H1 (cell line): ENCODE data around the gene MYO1D. TPM values are rescaled to one million over a fixed set of nuclear protein-coding genes. Genes with fewer than 3 reads are reported as not detected.

Experiments
- CTCF ChIA-PET: fragments of 300-600 bp; sonication (Branson Sonifier 250); formaldehyde crosslinking; loops from one replicate; lab custom pipeline; 2021; ENCODE audit not compliant: partially characterized antibody; lab: Charles Lee
- POLR2A ChIA-PET: fragments of 300-600 bp; sonication (Branson Sonifier 250); formaldehyde crosslinking; loops from one replicate; lab custom pipeline; 2021; ENCODE audit warnings: inconsistent platforms; ENCODE audit not compliant: partially characterized antibody; lab: Charles Lee
- DNase-seq, 2 experiments: peaks; one replicate each; pipeline versions ENCODE4 v3.0.0 to v3.0.0-alpha.2; 2010 to 2022; ENCODE audit warnings: low spot score in 2 of 2, low read depth in 1 of 2, mixed read lengths in 1 of 2
- FAIRE-seq: peaks from 2 replicates; lab custom pipeline; 2011; peaks lifted over from hg19 to GRCh38; lab: Jason Lieb, UNC
- H2AFZ ChIP-seq: 2 replicates; pipeline ENCODE4 v1.8.1; 2012; ENCODE audit warnings: low read length, inconsistent platforms
- H2AK5ac ChIP-seq: 2 replicates; pipeline ENCODE4 v1.6.1; 2013; ENCODE audit warnings: low read depth, low read length
- H2BK120ac ChIP-seq: replicated peaks from 2 replicates; pipeline ENCODE3; 2013; ENCODE audit warnings: low read depth, low read length, inconsistent platforms
- H2BK12ac ChIP-seq: 2 replicates; pipeline ENCODE4 v1.6.1; 2013; ENCODE audit warnings: low read depth, low read length
- H2BK15ac ChIP-seq: 2 replicates; pipeline ENCODE4 v1.6.1; 2013; ENCODE audit warnings: low read length
- H2BK20ac ChIP-seq: 2 replicates; pipeline ENCODE4 v1.6.1; 2013; ENCODE audit warnings: low read length
- H2BK5ac ChIP-seq: 2 replicates; pipeline ENCODE4 v1.6.1; 2013; ENCODE audit warnings: low read depth, low read length
- H3K14ac ChIP-seq: 2 replicates; pipeline ENCODE4 v1.6.1; 2013; ENCODE audit warnings: inconsistent platforms; ENCODE audit not compliant: insufficient read length
- H3K18ac ChIP-seq: 2 replicates; pipeline ENCODE4 v1.6.1; 2013; ENCODE audit warnings: low read length; ENCODE audit errors: extremely low read depth
- H3K23ac ChIP-seq: 2 replicates; pipeline ENCODE4 v1.6.1; 2013; ENCODE audit warnings: inconsistent platforms; ENCODE audit not compliant: insufficient read length
- H3K23me2 ChIP-seq: 2 replicates; pipeline ENCODE4 v1.6.1; 2013; ENCODE audit warnings: low read depth, low read length
- H3K27ac ChIP-seq: 2 replicates; pipeline ENCODE4 v1.6.1; 2011; ENCODE audit warnings: low read depth, low read length, inconsistent platforms
- H3K27me3 ChIP-seq, 4 experiments: replicated peaks in 1 of 4; 1 replicate in 1 of 4; 2 replicates in 3 of 4; pipeline versions ENCODE4 v1.6.1 to v1.8.1; 2011 to 2013; ENCODE audit warnings: low read length in 3 of 4, mild to moderate bottlenecking in 3 of 4, inconsistent platforms in 2 of 4, mixed read lengths in 2 of 4, moderate library complexity in 1 of 4; ENCODE audit not compliant: control insufficient read depth in 3 of 4, insufficient read depth in 3 of 4; ENCODE audit errors: extremely low read depth in 1 of 4
- H3K36me3 ChIP-seq, 4 experiments: 2 replicates each; pipeline versions ENCODE4 v1.6.1 to v1.8.1; 2011 to 2013; ENCODE audit warnings: mild to moderate bottlenecking in 4 of 4, low read length in 3 of 4, moderate library complexity in 2 of 4, control low read depth in 1 of 4, inconsistent platforms in 1 of 4; ENCODE audit not compliant: insufficient read depth in 4 of 4, control insufficient read depth in 2 of 4
- H3K4ac ChIP-seq: replicated peaks from 2 replicates; pipeline ENCODE3; 2013; ENCODE audit warnings: low read length, low read depth, mixed read lengths, inconsistent platforms; ENCODE audit not compliant: insufficient read length
- H3K4me1 ChIP-seq, 4 experiments: replicated peaks in 1 of 4; 1 replicate in 1 of 4; 2 replicates in 3 of 4; pipeline versions ENCODE4 v1.6.1 to v1.8.1; 2011 to 2013; ENCODE audit warnings: low read length in 3 of 4, inconsistent platforms in 2 of 4, mixed read lengths in 1 of 4; ENCODE audit not compliant: insufficient read depth in 4 of 4, control insufficient read depth in 3 of 4
- H3K4me2 ChIP-seq, 2 experiments: 2 replicates each; pipeline versions ENCODE4 v1.6.1 to v1.8.1; 2011 to 2013; ENCODE audit warnings: low read depth in 2 of 2, low read length in 2 of 2, control low read depth in 1 of 2, inconsistent platforms in 1 of 2, mild to moderate bottlenecking in 1 of 2; ENCODE audit not compliant: insufficient read depth in 1 of 2
- H3K4me3 ChIP-seq, 4 experiments: fragments of 200-600, 300-600 bp in 1 of 4; sonication (generic), shearing (Covaris generic), sonication (Bioruptor Twin) in 1 of 4; 2 replicates each; pipeline versions ENCODE4 v1.5.1 to v1.8.1; 2011 to 2016; ENCODE audit warnings: low read length in 4 of 4, low read depth in 3 of 4, control low read depth in 2 of 4, inconsistent platforms in 2 of 4, mild to moderate bottlenecking in 2 of 4, mixed read lengths in 1 of 4, moderate library complexity in 1 of 4; ENCODE audit not compliant: insufficient read depth in 2 of 4; ENCODE audit errors: extremely low read depth in 1 of 4
- H3K56ac ChIP-seq: replicated peaks from 2 replicates; pipeline ENCODE3; 2013; ENCODE audit warnings: low read depth, mild to moderate bottlenecking, mixed read lengths, low read length, inconsistent platforms; ENCODE audit not compliant: insufficient read length
- H3K79me1 ChIP-seq: 2 replicates; pipeline ENCODE4 v1.6.1; 2013; ENCODE audit warnings: low read depth, low read length, control low read depth
- H3K79me2 ChIP-seq, 2 experiments: 2 replicates each; pipeline versions ENCODE4 v1.6.1 to v1.8.1; 2012 to 2013; ENCODE audit warnings: low read length in 2 of 2, mild to moderate bottlenecking in 2 of 2, inconsistent platforms in 1 of 2; ENCODE audit not compliant: insufficient read depth in 2 of 2, control insufficient read depth in 1 of 2
- H3K9ac ChIP-seq, 4 experiments: replicated peaks in 1 of 4; 1 replicate in 1 of 4; 2 replicates in 3 of 4; pipeline versions ENCODE4 v1.6.1 to v1.8.1; 2011 to 2013; ENCODE audit warnings: low read depth in 3 of 4, low read length in 3 of 4, control low read depth in 2 of 4, mild to moderate bottlenecking in 2 of 4, moderate library complexity in 2 of 4, inconsistent platforms in 1 of 4; ENCODE audit errors: extremely low read depth in 1 of 4
- H3K9me3 ChIP-seq, 2 experiments: 2 replicates each; pipeline versions ENCODE4 v1.6.1 to v1.8.1; 2012 to 2013; ENCODE audit warnings: mild to moderate bottlenecking in 2 of 2, moderate library complexity in 2 of 2, control low read depth in 1 of 2, inconsistent platforms in 1 of 2, low read depth in 1 of 2, low read length in 1 of 2, mixed read lengths in 1 of 2; ENCODE audit not compliant: insufficient read depth in 2 of 2
- H4K20me1 ChIP-seq, 2 experiments: replicated peaks in 1 of 2; 2 replicates each; pipeline versions ENCODE3 to v1.8.1; 2011 to 2013; ENCODE audit warnings: inconsistent platforms in 2 of 2, low read length in 2 of 2, mild to moderate bottlenecking in 1 of 2; ENCODE audit not compliant: insufficient read depth in 2 of 2, control insufficient read depth in 1 of 2
- H4K5ac ChIP-seq: 2 replicates; pipeline ENCODE4 v1.6.1; 2013; ENCODE audit warnings: low read length, low read depth, mixed read lengths, inconsistent platforms; ENCODE audit not compliant: insufficient read length
- H4K8ac ChIP-seq: 2 replicates; pipeline ENCODE4 v1.8.0; 2013; ENCODE audit warnings: mild to moderate bottlenecking, moderate library complexity, low read length, inconsistent platforms; ENCODE audit not compliant: insufficient read depth; ENCODE audit errors: extremely low read depth
- H4K91ac ChIP-seq: replicated peaks from 2 replicates; pipeline ENCODE3; 2013; ENCODE audit warnings: low read length, mixed read lengths, inconsistent platforms; ENCODE audit not compliant: insufficient read length
- POLR2A ChIP-seq, 2 experiments: IDR thresholded peaks; 1 replicate in 1 of 2; 2 replicates in 1 of 2; pipeline ENCODE4 v1.6.1; 2011; ENCODE audit warnings: low read depth in 2 of 2, low read length in 2 of 2, mild to moderate bottlenecking in 2 of 2; ENCODE audit errors: control extremely low read depth in 1 of 2
- POU5F1 ChIP-seq: IDR thresholded peaks from 2 replicates; pipeline ENCODE4 v1.6.1; 2011; ENCODE audit warnings: low read depth, mild to moderate bottlenecking, low read length, moderate library complexity
- SUZ12 ChIP-seq: fragments of 200-600 bp; sonication (generic); IDR thresholded peaks from 2 replicates; pipeline ENCODE4 v1.6.1; 2012; ENCODE audit warnings: mild to moderate bottlenecking, inconsistent platforms, low read length, moderate library complexity, mixed read lengths
- TAF1 ChIP-seq: IDR thresholded peaks from 2 replicates; pipeline ENCODE4 v1.6.1; 2011; ENCODE audit warnings: mild to moderate bottlenecking, low read depth, low read length
- WGBS, 2 experiments: shearing (Covaris generic) in 1 of 2; methylation state at CpG; one replicate each; pipeline versions ENCODE4 v1.1.6 to v1.1.7; 2013 to 2015; ENCODE audit warnings: low lambda C conversion rate in 2 of 2, mixed read lengths in 2 of 2, inconsistent platforms in 1 of 2, low coverage in 1 of 2, missing lambda C conversion rate in 1 of 2; ENCODE audit not compliant: insufficient replicate concordance in 2 of 2, insufficient coverage in 1 of 2, insufficient read length in 1 of 2; ENCODE audit errors: extremely low coverage in 1 of 2, missing lambda C conversion rate in 1 of 2; 5-methylcytosine and 5-hydroxymethylcytosine counted together
- polyA plus RNA-seq, 7 experiments: library from polyadenylated mRNA; depleted of rRNA in 3 of 7; stranded (reverse) in 5 of 7; unstranded in 2 of 7; fragments of >200 nt in 5 of 7; fragments of 200-250 nt in 2 of 7; gene quantifications; 1 replicate in 5 of 7; 2 replicates in 1 of 7; 4 replicates in 1 of 7; pipeline versions ENCODE4 v1.2.1 to v1.2.3, GENCODE V29; 2011 to 2013; ENCODE audit warnings: missing spikeins in 2 of 7, mixed read lengths in 2 of 7
- total RNA-seq: library from RNA; stranded (reverse); fragmentation: NEBNext Ultra II Directional; extraction: Animal tissue kit (Norgen Biotek cat#: 25700); gene quantifications from 2 replicates; pipeline ENCODE4 v1.2.1, GENCODE V29; 2021

MYO1D gene
- total and polyA plus RNA-seq, 2 of the 8 experiments (the other 6 are each of a cell fraction or from before 2014, with no cell fraction given), result 6.5 to 25.4 TPM

DNA sequence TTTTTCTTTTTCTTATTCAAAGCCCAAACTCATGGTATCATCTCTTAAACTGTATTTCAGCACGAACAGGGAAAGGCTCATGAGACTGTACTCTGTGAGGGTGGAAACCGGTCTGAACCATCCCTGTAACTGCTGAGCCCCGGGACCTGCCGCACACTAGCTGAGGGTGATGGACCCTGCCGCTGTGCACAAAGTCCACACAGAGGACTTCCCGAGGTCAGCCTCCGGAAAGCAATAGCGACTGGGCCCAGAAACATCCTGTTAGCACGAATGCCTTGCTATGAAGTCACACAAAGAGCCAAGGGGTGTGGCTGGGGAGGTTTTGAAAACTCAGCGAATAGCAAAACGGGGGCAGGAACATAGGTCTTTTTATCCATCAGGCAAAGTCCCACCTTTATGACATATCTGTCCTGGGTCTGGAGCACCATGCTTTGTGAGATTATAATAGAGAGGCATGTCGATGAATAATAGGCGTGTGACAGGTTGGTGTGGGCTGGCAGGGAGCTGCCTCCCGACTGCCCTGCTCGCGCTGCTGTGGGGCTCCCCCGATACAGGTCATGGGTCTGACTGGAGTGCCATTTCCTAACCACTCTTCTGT is 356.7 kb downstream of the MYO1D start:
- no peaks in the 10 kb centered on the region; a peak in 2 of 7 replicates for H3K27me3 ChIP-seq
- peak overlapping the region; percentile 22 for H3K56ac ChIP-seq
- peak overlapping the region; percentile 68 to 72 for H3K4me2 ChIP-seq
- no peaks in the 10 kb centered on the region for H3K79me2 ChIP-seq
- no peak overlapping the region for H2AFZ ChIP-seq
- no peak overlapping the region for H4K5ac ChIP-seq
- no peak overlapping the region for H3K4ac ChIP-seq
- no peak overlapping the region for H4K8ac ChIP-seq
- H4K20me1 ChIP-seq, result no peaks in the 10 kb centered on the region
- no peak overlapping the region; the same call in 1 of the 2 replicates for H3K27ac ChIP-seq
- peak overlapping the region; percentile 52; the same call in 1 of the 2 replicates for H3K18ac ChIP-seq
- POLR2A ChIA-PET, result interaction anchor here (1.5 to 5.3 kb wide), 2 partner anchors 32 to 36 kb away, joined by 5 to 35 read pairs; partner anchors contain the start of gene CDK5R1
- no peak for DNase-seq
- H2BK5ac ChIP-seq, result no peak overlapping the region
- TF ChIP-seq SUZ12 (no peak), TAF1 (peak; percentile 33; the same call in 1 of the 2 replicates), POLR2A (IDR thresholded peaks at IDR 0.05; ENCODE audit: control extremely low read depth in 1 of 2, low read depth in 2 of 2, low read length in 2 of 2) (peak in 1 of 2 experiments; percentile 44; a peak in 1 of 3 replicates), POU5F1 (no peak)
- no peak overlapping the region for H2BK20ac ChIP-seq
- H2BK12ac ChIP-seq, result no peak overlapping the region; the same call in 1 of the 2 replicates
- H2BK120ac ChIP-seq, result no peak overlapping the region
- H4K91ac ChIP-seq, result no peak overlapping the region
- H3K36me3 ChIP-seq, result no peaks in the 10 kb centered on the region
- H3K9ac ChIP-seq, result peak overlapping the region in 1 of 4 experiments; percentile 27; a peak in 1 of 7 replicates
- no peak overlapping the region for H3K14ac ChIP-seq
- H3K23me2 ChIP-seq, result peaks cover 3% of the 10 kb centered on the region; the same call in 1 of the 2 replicates
- H3K79me1 ChIP-seq, result no peaks in the 10 kb centered on the region
- 69% methylated on average over 17 of the region's 17 CpGs; no CpG with 5 or more reads in 1 of the 2 experiments for WGBS, 2 experiments
- no peak overlapping the region for H2BK15ac ChIP-seq
- peak overlapping the region in 1 of 4 experiments; percentile 57; a peak in 4 of 8 replicates for H3K4me3 ChIP-seq
- H3K4me1 ChIP-seq, result peaks cover 21 to 46% (median 27%) of the 10 kb centered on the region in 4 experiments
- H3K9me3 ChIP-seq, result no peaks in the 10 kb centered on the region
- H2AK5ac ChIP-seq, result 0 out of 2 replicates have a peak overlapping the region, but pooled peaks have one; percentile 47
- no peak overlapping the region for H3K23ac ChIP-seq
- FAIRE-seq, result no peak
- CTCF ChIA-PET, result interaction anchor here (0.7 to 2.9 kb wide), 3 partner anchors 9 to 112 kb away, joined by 3 to 8 read pairs (median 3); no protein-coding TSS in a partner anchor
